Lower leg skin (tissue), 3 donors: ENCODE data around the gene CTNNA2.

ENCODE experiments used
- POLR2A ChIP-seq, 2 donors: fragments of 450-650 bp; IDR thresholded peaks; one replicate each; pipeline ENCODE4 v1.6.1; 2016 to 2017; ENCODE audit warnings: antibody characterized with exemption in 2 of 2, mild to moderate bottlenecking in 1 of 2, moderate library complexity in 1 of 2
- TF ChIP-seq, protein P1 (sequence below), 3 donors: fragments of 450-650 bp; IDR thresholded peaks; one replicate each; pipeline ENCODE4 v1.5.1; 2016; ENCODE audit warnings: antibody characterized with exemption in 3 of 3, mild to moderate bottlenecking in 3 of 3, moderate library complexity in 2 of 3

DNA sequence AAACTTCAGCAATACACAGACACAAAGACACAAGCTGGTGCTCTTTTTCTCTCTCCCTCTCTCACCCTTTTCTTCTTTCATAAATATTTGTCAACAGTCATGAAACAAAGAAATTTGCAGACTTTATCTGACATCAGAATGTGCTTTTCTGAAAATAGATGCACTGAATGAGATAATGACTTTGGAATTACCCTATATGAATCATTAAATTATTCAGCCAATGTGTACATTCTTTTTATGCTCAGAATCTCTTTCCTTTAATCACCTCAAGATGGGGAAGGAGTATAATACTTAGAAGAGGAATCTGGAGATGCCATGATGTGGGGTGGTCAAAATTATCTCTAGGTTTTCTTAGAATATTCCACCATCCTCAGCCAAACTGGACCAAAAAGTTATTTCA, 501.8 kb downstream of the CTNNA2 start:
- TF ChIP-seq, protein P1, sequence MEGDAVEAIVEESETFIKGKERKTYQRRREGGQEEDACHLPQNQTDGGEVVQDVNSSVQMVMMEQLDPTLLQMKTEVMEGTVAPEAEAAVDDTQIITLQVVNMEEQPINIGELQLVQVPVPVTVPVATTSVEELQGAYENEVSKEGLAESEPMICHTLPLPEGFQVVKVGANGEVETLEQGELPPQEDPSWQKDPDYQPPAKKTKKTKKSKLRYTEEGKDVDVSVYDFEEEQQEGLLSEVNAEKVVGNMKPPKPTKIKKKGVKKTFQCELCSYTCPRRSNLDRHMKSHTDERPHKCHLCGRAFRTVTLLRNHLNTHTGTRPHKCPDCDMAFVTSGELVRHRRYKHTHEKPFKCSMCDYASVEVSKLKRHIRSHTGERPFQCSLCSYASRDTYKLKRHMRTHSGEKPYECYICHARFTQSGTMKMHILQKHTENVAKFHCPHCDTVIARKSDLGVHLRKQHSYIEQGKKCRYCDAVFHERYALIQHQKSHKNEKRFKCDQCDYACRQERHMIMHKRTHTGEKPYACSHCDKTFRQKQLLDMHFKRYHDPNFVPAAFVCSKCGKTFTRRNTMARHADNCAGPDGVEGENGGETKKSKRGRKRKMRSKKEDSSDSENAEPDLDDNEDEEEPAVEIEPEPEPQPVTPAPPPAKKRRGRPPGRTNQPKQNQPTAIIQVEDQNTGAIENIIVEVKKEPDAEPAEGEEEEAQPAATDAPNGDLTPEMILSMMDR (IDR thresholded peaks at IDR 0.05): no peak
- no peak for TF ChIP-seq POLR2A (IDR thresholded peaks at IDR 0.05)
